GM23248 (cell line): ENCODE data around the gene CACNA1B. TPM values are rescaled to one million over a fixed set of nuclear protein-coding genes. Genes with fewer than 3 reads are reported as not detected.

Source experiments
- DNase-seq: peaks from one replicate; pipeline ENCODE4 v3.0.0-alpha.2; 2015
- H2AFZ ChIP-seq: fragments of 200-600 bp; sonication (generic); 2 replicates; pipeline ENCODE4 v1.6.1; 2016; ENCODE audit warnings: antibody characterized with exemption
- H3F3A ChIP-seq: fragments of 200-600 bp; sonication (generic); 2 replicates; pipeline ENCODE4 v1.6.1; 2016; ENCODE audit warnings: mild to moderate bottlenecking, antibody characterized with exemption, mixed run types; ENCODE audit not compliant: insufficient read depth
- H3K27ac ChIP-seq: fragments of 200-600 bp; sonication (generic); 2 replicates; pipeline ENCODE4 v1.5.1; 2016; ENCODE audit warnings: mild to moderate bottlenecking
- H3K27me3 ChIP-seq: fragments of 200-600 bp; sonication (generic); replicated peaks from 2 replicates; pipeline ENCODE4 v1.6.1; 2016; ENCODE audit warnings: mild to moderate bottlenecking; ENCODE audit not compliant: insufficient read depth
- H3K36me3 ChIP-seq: fragments of 200-600 bp; sonication (generic); 2 replicates; pipeline ENCODE4 v1.6.1; 2016; ENCODE audit warnings: low read depth, mild to moderate bottlenecking
- H3K4me1 ChIP-seq: fragments of 200-600 bp; sonication (generic); 2 replicates; pipeline ENCODE4 v1.6.1; 2016; ENCODE audit warnings: mild to moderate bottlenecking; ENCODE audit not compliant: insufficient read depth
- H3K4me2 ChIP-seq: fragments of 200-600 bp; sonication (generic); one replicate; pipeline ENCODE4 v1.6.1; 2016; ENCODE audit warnings: mild to moderate bottlenecking; ENCODE audit not compliant: unreplicated experiment
- H3K4me3 ChIP-seq: fragments of 200-600 bp; sonication (generic); 2 replicates; pipeline ENCODE4 v1.5.1; 2016; ENCODE audit warnings: mild to moderate bottlenecking
- H3K79me2 ChIP-seq: fragments of 200-600 bp; sonication (generic); 2 replicates; pipeline ENCODE4 v1.6.1; 2016; ENCODE audit warnings: mild to moderate bottlenecking; ENCODE audit not compliant: insufficient read depth
- H3K9ac ChIP-seq: fragments of 200-600 bp; sonication (generic); 2 replicates; pipeline ENCODE4 v1.6.1; 2016; ENCODE audit warnings: mild to moderate bottlenecking
- H3K9me2 ChIP-seq: fragments of 200-600 bp; sonication (generic); 2 replicates; pipeline ENCODE4 v1.6.1; 2016; ENCODE audit warnings: mixed run types, mild to moderate bottlenecking, moderate library complexity; ENCODE audit not compliant: insufficient read depth
- H3K9me3 ChIP-seq: fragments of 200-600 bp; sonication (generic); one replicate; pipeline ENCODE4 v1.6.1; 2017; ENCODE audit warnings: low read depth
- H4K20me1 ChIP-seq: fragments of 200-600 bp; sonication (generic); 2 replicates; pipeline ENCODE4 v1.6.0; 2016; ENCODE audit not compliant: insufficient read depth
- EZH2 ChIP-seq: fragments of 200-600 bp; sonication (generic); IDR thresholded peaks from 2 replicates; pipeline ENCODE4 v1.6.1; 2018; ENCODE audit warnings: antibody characterized with exemption, mild to moderate bottlenecking; ENCODE audit not compliant: insufficient read depth, poor library complexity, severe bottlenecking
- EZH2phosphoT487 ChIP-seq: fragments of 200-600 bp; sonication (generic); IDR thresholded peaks from 2 replicates; pipeline ENCODE4 v1.6.1; 2018; ENCODE audit warnings: antibody characterized with exemption, moderate library complexity, mild to moderate bottlenecking, low read depth; ENCODE audit not compliant: insufficient read depth
- WGBS, 2 experiments: methylation state at CpG; one replicate each; pipeline ENCODE4 v1.1.6; 2015 to 2017; ENCODE audit warnings: low lambda C conversion rate in 2 of 2, low coverage in 1 of 2; ENCODE audit errors: missing lambda C conversion rate in 2 of 2; 5-methylcytosine and 5-hydroxymethylcytosine counted together
- in situ Hi-C: fragments of 300-500 bp; cut with MboI; formaldehyde crosslinking; loops from 2 replicates; pipeline ENCODE4 v1.15.0; 2020
- polyA plus RNA-seq: library from polyadenylated mRNA; unstranded; fragments of >200 nt; fragmentation: Nextera tagmentation; extraction: Ambion mirVana; gene quantifications from 2 replicates; pipeline ENCODE4 v1.2.1, GENCODE V29; 2016
- total RNA-seq: library from RNA; depleted of rRNA; stranded (reverse); fragments of >200 nt; shearing (Covaris generic); gene quantifications from 2 replicates; pipeline ENCODE4 v1.2.3, GENCODE V29; 2014

Gene CACNA1B
- total and polyA plus RNA-seq, 2 experiments from 2014 or later: not detected

DNA sequence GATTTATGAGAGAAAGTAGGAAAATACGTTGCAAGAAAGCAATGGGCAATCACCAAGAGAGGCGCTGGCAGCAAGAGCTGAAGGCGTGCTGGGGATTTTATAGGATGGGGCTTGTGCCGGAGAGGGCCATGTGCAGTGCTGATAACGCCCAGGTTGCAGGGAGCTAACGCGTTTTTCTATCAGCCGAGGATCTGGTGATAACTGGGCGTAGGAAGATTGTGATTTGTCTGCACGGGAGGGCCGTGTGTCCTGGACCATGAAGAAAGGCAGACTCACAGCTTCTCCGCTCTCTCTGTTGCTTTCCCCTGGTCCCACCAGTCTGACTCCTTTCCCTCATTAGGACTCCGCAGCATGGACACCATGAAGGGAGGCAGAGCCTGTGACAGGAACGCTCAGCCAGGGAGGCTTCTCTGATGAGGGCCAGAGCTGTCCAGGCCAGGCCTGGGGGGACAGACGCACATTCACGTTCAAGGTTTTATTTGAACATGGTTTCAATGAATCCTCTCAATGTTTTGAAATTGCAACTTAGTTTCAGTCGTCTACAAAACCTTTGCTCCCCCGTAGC, 11.9 kb upstream of the CACNA1B start:
- Histone ChIP-seq H3K79me2 (no peaks in the 10 kb centered on the region), H4K20me1 (no peaks in the 10 kb centered on the region), H3F3A (no peaks in the 10 kb centered on the region), H2AFZ (no peak overlapping the region), H3K4me2 (no peak overlapping the region), H3K4me3 (no peak overlapping the region), H3K36me3 (no peaks in the 10 kb centered on the region), H3K27ac (no peak overlapping the region), H3K9me2 (no peaks in the 10 kb centered on the region), H3K9ac (no peak overlapping the region), H3K9me3 (peaks cover 4% of the 10 kb centered on the region), H3K27me3 (no peaks in the 10 kb centered on the region), H3K4me1 (no peaks in the 10 kb centered on the region)
- TF ChIP-seq EZH2phosphoT487: no peak
- TF ChIP-seq EZH2: no peak
- no peak for DNase-seq
- in situ Hi-C loops: no loop called here
- 45 to 46% methylated on average over 18 of the region's 18 CpGs for WGBS, 2 experiments

DNA sequence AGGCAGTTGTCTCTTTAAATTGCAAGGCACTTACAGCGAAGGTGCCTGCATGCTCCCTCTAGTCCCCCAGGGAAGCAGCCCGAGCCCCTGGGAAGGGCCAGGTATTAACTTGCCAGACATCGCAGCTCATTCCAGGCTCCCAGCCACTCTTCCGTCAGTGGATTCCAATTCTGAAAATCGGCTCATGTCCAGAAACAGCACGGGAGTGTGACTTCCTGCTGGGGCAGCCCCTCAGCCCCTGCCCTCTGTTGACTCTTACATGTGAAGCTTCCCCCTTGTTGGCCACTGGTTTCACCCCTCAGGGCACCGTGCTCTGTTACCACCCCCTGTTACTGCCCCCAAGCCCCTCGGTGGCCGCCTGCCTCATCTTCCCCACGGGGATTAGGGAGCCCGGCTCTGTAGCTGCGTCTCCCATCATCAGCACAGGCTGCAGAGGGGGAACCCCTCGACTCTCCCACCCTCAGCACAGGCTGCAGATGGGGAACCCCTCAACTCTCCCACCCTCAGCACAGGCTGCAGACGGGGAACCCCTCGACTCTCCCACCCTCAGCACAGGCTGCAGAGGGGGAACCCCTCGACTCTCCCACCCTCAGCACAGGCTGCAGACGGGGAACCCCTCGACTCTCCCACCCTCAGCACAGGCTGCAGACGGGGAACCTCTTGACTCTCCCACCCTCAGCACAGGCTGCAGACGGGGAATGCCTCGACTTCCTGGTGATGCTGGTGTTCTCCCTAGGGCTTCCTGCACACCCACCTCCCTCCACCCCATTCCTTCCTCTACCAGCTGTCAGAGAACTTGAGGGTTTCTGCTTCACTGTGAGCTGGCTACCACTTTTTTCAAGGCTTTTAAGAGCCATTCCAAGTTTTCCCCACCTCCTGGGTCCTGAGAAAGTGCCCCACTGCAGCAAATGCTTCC, 11.1 kb upstream of the CACNA1B start:
- no peak overlapping the region for H3K27ac ChIP-seq
- no peak for TF ChIP-seq EZH2phosphoT487
- no peak for TF ChIP-seq EZH2
- no peak overlapping the region for H3K4me3 ChIP-seq
- H3K9me2 ChIP-seq: no peaks in the 10 kb centered on the region
- no peaks in the 10 kb centered on the region for H3K4me1 ChIP-seq
- H3K79me2 ChIP-seq: no peaks in the 10 kb centered on the region
- no peak overlapping the region for H3K9ac ChIP-seq
- H3K36me3 ChIP-seq: no peaks in the 10 kb centered on the region
- no peaks in the 10 kb centered on the region for H3K9me3 ChIP-seq
- in situ Hi-C loops: no loop called here
- 24 to 35% methylated on average over 16 to 21 of the region's 21 CpGs for WGBS, 2 experiments
- H3K4me2 ChIP-seq: no peak overlapping the region
- H4K20me1 ChIP-seq: no peaks in the 10 kb centered on the region
- H3K27me3 ChIP-seq: no peaks in the 10 kb centered on the region
- no peak overlapping the region for H2AFZ ChIP-seq
- DNase-seq: no peak
- H3F3A ChIP-seq: no peaks in the 10 kb centered on the region

DNA sequence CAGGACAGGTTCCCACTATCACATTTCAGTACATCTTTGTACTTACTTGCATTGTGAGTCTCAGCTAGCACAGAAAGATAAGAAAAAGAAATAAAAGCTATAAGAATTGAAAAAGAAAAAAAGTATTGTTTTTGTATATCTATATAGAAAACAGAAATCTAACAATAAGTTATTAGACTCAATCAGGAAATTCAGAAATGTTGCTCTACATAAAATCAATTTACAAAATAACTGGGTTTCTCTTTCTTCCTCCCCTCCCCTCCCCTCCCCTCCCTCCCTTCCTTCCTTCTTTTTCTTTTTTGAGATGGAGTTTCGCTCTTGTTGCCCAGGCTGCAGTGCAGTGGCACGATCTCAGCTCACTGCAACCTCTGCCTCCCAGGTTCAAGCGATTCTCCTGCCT, 7.2 kb upstream of the CACNA1B start:
- H3K79me2 ChIP-seq: no peaks in the 10 kb centered on the region
- H3K27ac ChIP-seq: no peak overlapping the region
- no peaks in the 10 kb centered on the region for H3K9me2 ChIP-seq
- H3K4me1 ChIP-seq: no peaks in the 10 kb centered on the region
- no peak overlapping the region for H3K9ac ChIP-seq
- no peak for DNase-seq
- no peak overlapping the region for H2AFZ ChIP-seq
- no peaks in the 10 kb centered on the region for H3K27me3 ChIP-seq
- H3K36me3 ChIP-seq: no peaks in the 10 kb centered on the region
- H3K4me2 ChIP-seq: no peak overlapping the region
- WGBS, 2 experiments: 32 to 40% methylated on average over 2 to 3 of the region's 3 CpGs
- no peak overlapping the region for H3K4me3 ChIP-seq
- no peaks in the 10 kb centered on the region for H4K20me1 ChIP-seq
- in situ Hi-C loops: no loop called here
- H3K9me3 ChIP-seq: no peaks in the 10 kb centered on the region
- no peaks in the 10 kb centered on the region for H3F3A ChIP-seq
- no peak for TF ChIP-seq EZH2
- no peak for TF ChIP-seq EZH2phosphoT487

DNA sequence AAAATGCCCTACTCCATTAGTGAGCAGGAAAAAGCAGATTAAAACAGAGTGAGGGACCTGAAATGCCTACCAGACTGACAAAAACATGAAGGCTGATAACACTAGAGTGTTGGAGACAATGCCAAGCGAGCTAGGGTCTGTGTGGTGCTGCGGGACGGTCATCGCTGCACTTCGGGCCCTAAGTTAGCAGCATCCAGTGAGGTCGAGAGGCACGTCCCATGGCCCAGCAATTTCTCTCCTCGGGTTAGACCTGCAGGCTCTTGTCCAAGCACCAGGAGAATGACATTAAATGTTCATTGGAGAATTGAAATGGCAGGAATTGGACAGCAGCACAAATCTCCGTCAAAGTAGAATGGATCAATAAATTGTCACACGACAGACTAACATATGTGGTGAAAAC, 5.3 kb upstream of the CACNA1B start:
- DNase-seq: no peak
- Histone ChIP-seq H3K27ac (no peak overlapping the region), H3K79me2 (no peaks in the 10 kb centered on the region), H3K9ac (no peak overlapping the region), H2AFZ (no peak overlapping the region), H3K9me2 (no peaks in the 10 kb centered on the region), H3K27me3 (no peaks in the 10 kb centered on the region), H3K36me3 (no peaks in the 10 kb centered on the region), H3K4me3 (no peak overlapping the region), H3F3A (no peaks in the 10 kb centered on the region), H3K4me1 (no peaks in the 10 kb centered on the region), H3K4me2 (no peak overlapping the region), H3K9me3 (no peaks in the 10 kb centered on the region), H4K20me1 (no peaks in the 10 kb centered on the region)
- in situ Hi-C loops: no loop called here
- TF ChIP-seq EZH2phosphoT487 (no peak), EZH2 (no peak)
- 58 to 65% methylated on average over 10 of the region's 10 CpGs for WGBS, 2 experiments
